Measurements from ENCODE around the gene EFEMP2.

DNA sequence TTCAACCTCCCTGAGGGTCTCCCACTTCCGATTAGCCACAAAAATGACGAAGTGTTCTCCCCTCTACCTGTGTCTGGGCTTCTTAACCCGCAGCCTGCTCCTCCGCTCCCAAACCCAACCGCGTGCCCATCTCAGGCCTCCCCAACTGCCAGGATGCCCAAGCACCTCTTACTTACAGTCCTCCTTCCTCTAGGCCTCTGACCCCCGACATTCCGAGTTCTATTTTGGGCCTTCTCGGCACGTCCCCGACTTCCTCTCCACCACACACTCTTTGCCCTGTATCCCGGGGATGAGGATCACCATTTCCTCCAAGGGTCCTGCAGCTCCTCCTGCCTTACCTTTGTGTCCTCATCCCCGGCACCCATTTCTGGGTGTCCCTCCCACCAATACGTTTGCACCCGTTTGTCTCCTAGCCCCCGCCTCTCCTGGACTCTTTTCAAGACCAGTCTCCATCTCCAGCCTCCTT, 12.8 kb downstream of the EFEMP2 start:
- TF ChIP-seq EZH2 (IDR thresholded peaks at IDR 0.05; ENCODE audit: low read length), result no peak
- TF ChIP-seq, protein P1, sequence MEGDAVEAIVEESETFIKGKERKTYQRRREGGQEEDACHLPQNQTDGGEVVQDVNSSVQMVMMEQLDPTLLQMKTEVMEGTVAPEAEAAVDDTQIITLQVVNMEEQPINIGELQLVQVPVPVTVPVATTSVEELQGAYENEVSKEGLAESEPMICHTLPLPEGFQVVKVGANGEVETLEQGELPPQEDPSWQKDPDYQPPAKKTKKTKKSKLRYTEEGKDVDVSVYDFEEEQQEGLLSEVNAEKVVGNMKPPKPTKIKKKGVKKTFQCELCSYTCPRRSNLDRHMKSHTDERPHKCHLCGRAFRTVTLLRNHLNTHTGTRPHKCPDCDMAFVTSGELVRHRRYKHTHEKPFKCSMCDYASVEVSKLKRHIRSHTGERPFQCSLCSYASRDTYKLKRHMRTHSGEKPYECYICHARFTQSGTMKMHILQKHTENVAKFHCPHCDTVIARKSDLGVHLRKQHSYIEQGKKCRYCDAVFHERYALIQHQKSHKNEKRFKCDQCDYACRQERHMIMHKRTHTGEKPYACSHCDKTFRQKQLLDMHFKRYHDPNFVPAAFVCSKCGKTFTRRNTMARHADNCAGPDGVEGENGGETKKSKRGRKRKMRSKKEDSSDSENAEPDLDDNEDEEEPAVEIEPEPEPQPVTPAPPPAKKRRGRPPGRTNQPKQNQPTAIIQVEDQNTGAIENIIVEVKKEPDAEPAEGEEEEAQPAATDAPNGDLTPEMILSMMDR (optimal IDR thresholded peaks at IDR 0.05 in 1 of 3, IDR thresholded peaks at IDR 0.05 in 1 of 3, conservative IDR thresholded peaks at IDR 0.05 in 1 of 3; ENCODE audit: extremely low read depth in 1 of 3, insufficient read depth in 2 of 3, low read length in 3 of 3), result no peak

Data from keratinocyte (primary cell).